ENCODE results near the gene PHKG2.

PHKG2 gene

GRCh38 chr16:30745082-30745481 lies 3.1 kb upstream of the PHKG2 start:
- H3K4me3 ChIP-seq (ENCODE audit: low read depth, low read length): no peak overlapping the region
- peaks cover 6% of the 10 kb centered on the region for H3K4me1 ChIP-seq (ENCODE audit: control insufficient read depth, insufficient read depth, low read length)
- H3K36me3 ChIP-seq (ENCODE audit: control insufficient read depth, insufficient read depth, low read length): peaks cover 35% of the 10 kb centered on the region
- no peaks in the 10 kb centered on the region for H3K9me3 ChIP-seq (ENCODE audit: control insufficient read depth, insufficient read depth, low read length)
- H3K9ac ChIP-seq (ENCODE audit: low read depth, low read length): no peak overlapping the region
- H3K27me3 ChIP-seq (ENCODE audit: control insufficient read depth, insufficient read depth, low read length): no peaks in the 10 kb centered on the region
- H3K27ac ChIP-seq (ENCODE audit: low read depth, low read length): no peak overlapping the region

- Histone ChIP-seq H3K27ac (ENCODE audit: low read depth, low read length) (no peak overlapping the region), H3K4me3 (ENCODE audit: low read depth, low read length) (no peak overlapping the region), H3K27me3 (ENCODE audit: control insufficient read depth, insufficient read depth, low read length) (no peaks in the 10 kb centered on the region), H3K4me1 (ENCODE audit: control insufficient read depth, insufficient read depth, low read length) (no peaks in the 10 kb centered on the region), H3K9me3 (ENCODE audit: control insufficient read depth, insufficient read depth, low read length) (no peaks in the 10 kb centered on the region), H3K9ac (ENCODE audit: low read depth, low read length) (no peak overlapping the region), H3K36me3 (ENCODE audit: control insufficient read depth, insufficient read depth, low read length) (peaks cover 46% of the 10 kb centered on the region)
Observed at GRCh38 chr16:30746638-30747175, 1.5 kb upstream of the PHKG2 start.

GRCh38 chr16:30747331-30747730 lies 894 bp upstream of the PHKG2 start:
- Histone ChIP-seq H3K9ac (ENCODE audit: low read depth, low read length) (0 out of 2 replicates have a peak overlapping the region, but pooled peaks have one; percentile 50), H3K9me3 (ENCODE audit: control insufficient read depth, insufficient read depth, low read length) (no peaks in the 10 kb centered on the region), H3K27ac (ENCODE audit: low read depth, low read length) (peak overlapping the region; percentile 90), H3K4me3 (ENCODE audit: low read depth, low read length) (peak overlapping the region; percentile 63), H3K27me3 (ENCODE audit: control insufficient read depth, insufficient read depth, low read length) (no peaks in the 10 kb centered on the region), H3K36me3 (ENCODE audit: control insufficient read depth, insufficient read depth, low read length) (peaks cover 43% of the 10 kb centered on the region), H3K4me1 (ENCODE audit: control insufficient read depth, insufficient read depth, low read length) (no peaks in the 10 kb centered on the region)

- peak overlapping the region; percentile 72 for H3K4me3 ChIP-seq (ENCODE audit: low read depth, low read length)
- H3K4me1 ChIP-seq (ENCODE audit: control insufficient read depth, insufficient read depth, low read length): no peaks in the 10 kb centered on the region
Observed at GRCh38 chr16:30748634-30749445, 615 bp downstream of the PHKG2 start.

GRCh38 chr16:30750201-30750600 lies 2.0 kb downstream of the PHKG2 start:
- no peaks in the 10 kb centered on the region for H3K9me3 ChIP-seq (ENCODE audit: control insufficient read depth, insufficient read depth, low read length)
- H3K4me1 ChIP-seq (ENCODE audit: control insufficient read depth, insufficient read depth, low read length): no peaks in the 10 kb centered on the region
- peaks cover 51% of the 10 kb centered on the region for H3K36me3 ChIP-seq (ENCODE audit: control insufficient read depth, insufficient read depth, low read length)
- H3K27me3 ChIP-seq (ENCODE audit: control insufficient read depth, insufficient read depth, low read length): no peaks in the 10 kb centered on the region
- no peak overlapping the region for H3K4me3 ChIP-seq (ENCODE audit: low read depth, low read length)
- H3K9ac ChIP-seq (ENCODE audit: low read depth, low read length): no peak overlapping the region
- no peak overlapping the region for H3K27ac ChIP-seq (ENCODE audit: low read depth, low read length)

More at GRCh38 chr16:30748634-30749445, 615 bp downstream of the PHKG2 start:
- Histone ChIP-seq H3K27me3 (ENCODE audit: control insufficient read depth, insufficient read depth, low read length) (no peaks in the 10 kb centered on the region), H3K36me3 (ENCODE audit: control insufficient read depth, insufficient read depth, low read length) (peaks cover 54% of the 10 kb centered on the region), H3K27ac (ENCODE audit: low read depth, low read length) (peak overlapping the region; percentile 80), H3K9ac (ENCODE audit: low read depth, low read length) (no peak overlapping the region), H3K9me3 (ENCODE audit: control insufficient read depth, insufficient read depth, low read length) (no peaks in the 10 kb centered on the region)

GRCh38 chr16:30750876-30751465 lies 2.7 kb downstream of the PHKG2 start:
- no peaks in the 10 kb centered on the region for H3K9me3 ChIP-seq (ENCODE audit: control insufficient read depth, insufficient read depth, low read length)
- no peak overlapping the region for H3K9ac ChIP-seq (ENCODE audit: low read depth, low read length)
- H3K36me3 ChIP-seq (ENCODE audit: control insufficient read depth, insufficient read depth, low read length): peaks cover 54% of the 10 kb centered on the region
- H3K27ac ChIP-seq (ENCODE audit: low read depth, low read length): no peak overlapping the region
- H3K4me3 ChIP-seq (ENCODE audit: low read depth, low read length): no peak overlapping the region
- H3K27me3 ChIP-seq (ENCODE audit: control insufficient read depth, insufficient read depth, low read length): no peaks in the 10 kb centered on the region
- no peaks in the 10 kb centered on the region for H3K4me1 ChIP-seq (ENCODE audit: control insufficient read depth, insufficient read depth, low read length)

- Histone ChIP-seq H3K36me3 (ENCODE audit: control insufficient read depth, insufficient read depth, low read length) (peaks cover 72% of the 10 kb centered on the region), H3K27ac (ENCODE audit: low read depth, low read length) (no peak overlapping the region), H3K4me1 (ENCODE audit: control insufficient read depth, insufficient read depth, low read length) (no peaks in the 10 kb centered on the region), H3K4me3 (ENCODE audit: low read depth, low read length) (no peak overlapping the region), H3K9me3 (ENCODE audit: control insufficient read depth, insufficient read depth, low read length) (no peaks in the 10 kb centered on the region), H3K27me3 (ENCODE audit: control insufficient read depth, insufficient read depth, low read length) (no peaks in the 10 kb centered on the region), H3K9ac (ENCODE audit: low read depth, low read length) (no peak overlapping the region)
Observed at GRCh38 chr16:30753596-30753995, 5.4 kb downstream of the PHKG2 start.

- H3K4me3 ChIP-seq (ENCODE audit: low read depth, low read length): no peak overlapping the region
- H3K4me1 ChIP-seq (ENCODE audit: control insufficient read depth, insufficient read depth, low read length): no peaks in the 10 kb centered on the region; the same call in 1 of the 2 replicates
- no peaks in the 10 kb centered on the region for H3K9me3 ChIP-seq (ENCODE audit: control insufficient read depth, insufficient read depth, low read length)
- no peak overlapping the region for H3K27ac ChIP-seq (ENCODE audit: low read depth, low read length)
- no peak overlapping the region for H3K9ac ChIP-seq (ENCODE audit: low read depth, low read length)
- no peaks in the 10 kb centered on the region for H3K27me3 ChIP-seq (ENCODE audit: control insufficient read depth, insufficient read depth, low read length)
- H3K36me3 ChIP-seq (ENCODE audit: control insufficient read depth, insufficient read depth, low read length): peaks cover 62% of the 10 kb centered on the region
Observed at GRCh38 chr16:30755955-30756780, 7.9 kb downstream of the PHKG2 start.

GRCh38 chr16:30756781-30757100 lies 8.5 kb downstream of the PHKG2 start:
- Histone ChIP-seq H3K9ac (ENCODE audit: low read depth, low read length) (no peak overlapping the region), H3K36me3 (ENCODE audit: control insufficient read depth, insufficient read depth, low read length) (peaks cover 57% of the 10 kb centered on the region), H3K9me3 (ENCODE audit: control insufficient read depth, insufficient read depth, low read length) (no peaks in the 10 kb centered on the region), H3K27ac (ENCODE audit: low read depth, low read length) (no peak overlapping the region), H3K4me3 (ENCODE audit: low read depth, low read length) (no peak overlapping the region), H3K27me3 (ENCODE audit: control insufficient read depth, insufficient read depth, low read length) (no peaks in the 10 kb centered on the region), H3K4me1 (ENCODE audit: control insufficient read depth, insufficient read depth, low read length) (no peaks in the 10 kb centered on the region; the same call in 1 of the 2 replicates)

GRCh38 chr16:30757316-30757715 lies 9.1 kb downstream of the PHKG2 start:
- Histone ChIP-seq H3K9ac (ENCODE audit: low read depth, low read length) (no peak overlapping the region), H3K4me1 (ENCODE audit: control insufficient read depth, insufficient read depth, low read length) (no peaks in the 10 kb centered on the region; the same call in 1 of the 2 replicates), H3K36me3 (ENCODE audit: control insufficient read depth, insufficient read depth, low read length) (peaks cover 54% of the 10 kb centered on the region), H3K27ac (ENCODE audit: low read depth, low read length) (no peak overlapping the region), H3K9me3 (ENCODE audit: control insufficient read depth, insufficient read depth, low read length) (no peaks in the 10 kb centered on the region), H3K27me3 (ENCODE audit: control insufficient read depth, insufficient read depth, low read length) (no peaks in the 10 kb centered on the region), H3K4me3 (ENCODE audit: low read depth, low read length) (no peak overlapping the region)
